Activated CD4-positive, alpha-beta T cell treated with anti-CD3 and anti-CD28 coated beads, Interleukin-2, amount 50 U/mL, for 48 hours (primary cell): ENCODE data around the gene PTPN13.
A peak's percentile ranks its signal among the peaks of the same experiment; 100 is the strongest.

Experiments
- DNase-seq, 2 experiments: peaks; one replicate each; pipeline ENCODE4 v3.0.0-alpha.2; 2020

Gene PTPN13

DNA sequence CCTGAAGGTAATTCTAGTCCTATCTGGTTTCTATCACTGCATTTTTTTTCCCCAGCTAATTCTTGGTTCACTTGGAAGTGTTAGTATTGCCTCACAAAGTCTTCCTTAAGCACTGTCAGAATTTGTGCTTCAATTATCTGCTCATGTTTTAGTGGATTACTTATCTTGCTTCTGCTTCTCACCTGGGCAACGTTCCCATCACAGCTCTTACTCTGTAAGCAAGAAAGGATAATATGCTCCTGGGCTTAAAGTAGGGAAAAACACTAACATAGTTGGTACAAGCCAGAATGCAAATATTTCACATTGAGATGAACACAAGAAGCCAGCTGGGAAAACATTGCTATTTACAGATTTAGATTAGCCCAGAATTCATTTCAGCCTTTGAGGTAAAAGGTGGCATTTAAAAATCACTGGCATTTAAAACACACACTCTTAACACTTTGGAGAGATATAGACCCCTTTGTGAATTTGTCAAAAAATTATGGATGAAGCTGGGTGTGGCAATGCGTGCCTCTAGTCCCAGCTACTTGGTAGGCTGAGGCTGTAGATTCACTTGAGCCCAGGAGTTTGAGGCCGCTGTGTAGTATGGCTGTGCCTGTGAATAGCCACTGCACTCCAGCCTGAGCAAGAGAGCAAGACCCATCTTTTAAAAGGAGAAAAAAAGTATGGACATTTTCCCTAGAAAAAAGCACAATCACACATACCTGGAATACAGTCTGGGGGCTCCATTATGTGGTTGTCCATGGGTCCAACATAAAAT lies 6.6 kb upstream of the PTPN13 start:
- DNase-seq: no peak

DNA sequence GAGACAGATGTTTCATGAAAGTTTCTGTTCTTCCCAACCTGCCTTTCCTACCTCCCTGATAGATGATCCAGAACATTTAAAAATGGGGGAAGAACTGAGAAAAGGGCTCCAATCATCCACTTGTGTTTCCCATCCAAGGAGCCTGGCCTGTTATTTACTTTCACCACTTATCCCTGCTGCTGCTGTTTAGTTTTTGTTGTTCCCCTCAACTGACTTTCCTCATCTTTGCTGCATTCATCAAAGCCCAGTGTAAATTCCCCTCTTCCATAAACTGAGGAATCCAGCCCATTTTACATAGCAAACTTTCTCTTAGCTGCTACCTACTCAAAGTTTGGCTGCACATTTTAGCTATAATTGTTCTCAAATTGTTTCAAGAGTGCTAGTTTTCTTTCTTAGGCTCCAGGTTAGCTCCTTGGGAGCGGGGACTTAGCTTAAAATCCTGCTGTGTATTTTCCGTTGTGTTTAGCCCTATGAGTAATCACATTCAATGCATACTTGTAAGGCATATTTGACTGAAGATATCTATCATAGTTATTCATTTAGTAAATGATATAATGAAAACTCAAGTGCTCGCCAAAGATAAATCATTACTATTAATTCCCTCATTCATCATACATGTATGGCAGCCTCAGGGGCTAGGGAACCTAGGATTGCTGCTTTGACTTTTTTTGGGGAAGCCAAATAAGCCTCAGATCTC lies 1.4 kb upstream of the PTPN13 start:
- no peak for DNase-seq

DNA sequence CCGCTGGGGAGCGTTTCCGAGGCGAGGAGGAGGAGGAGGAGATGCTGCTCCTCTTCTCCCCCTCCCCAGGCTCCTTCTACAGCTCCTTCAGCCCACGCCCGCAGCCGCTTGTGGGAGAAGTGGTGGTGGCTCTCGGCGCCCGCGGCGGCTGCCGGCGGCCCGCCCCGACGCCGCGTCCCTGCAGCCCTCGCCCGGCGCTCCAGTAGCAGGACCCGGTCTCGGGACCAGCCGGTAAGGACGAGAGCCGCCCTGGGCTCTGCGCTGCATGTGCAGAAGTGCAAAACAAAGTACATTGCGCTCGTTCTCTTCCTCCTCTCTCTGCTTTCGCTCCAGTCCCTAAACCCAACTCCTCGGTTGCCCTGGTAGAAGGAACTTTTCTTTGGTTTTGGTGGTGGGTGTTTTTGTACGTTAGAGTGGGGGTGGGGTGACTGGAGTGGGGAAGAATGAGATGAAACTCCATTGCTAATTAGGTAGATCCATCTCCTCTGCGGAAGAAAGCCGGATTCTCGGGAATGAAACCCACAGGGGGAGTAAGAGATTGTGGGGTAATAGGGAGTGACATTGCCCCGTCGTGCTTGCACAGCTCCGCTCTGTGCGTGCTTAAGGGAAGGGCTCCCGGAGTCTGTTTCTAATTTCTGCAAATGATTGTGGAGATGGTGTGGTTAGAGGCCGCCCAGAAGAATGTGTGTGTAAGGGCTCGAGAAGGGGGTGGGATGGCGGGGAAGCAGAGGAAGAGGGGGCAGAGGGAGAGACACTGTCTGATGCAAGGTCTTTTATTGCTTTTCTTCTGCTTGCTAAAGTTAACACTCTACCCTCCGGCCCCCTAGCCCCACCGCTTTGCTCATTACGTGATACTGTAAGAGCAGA lies 677 bp downstream of the PTPN13 start:
- peak; percentile 22 to 30 for DNase-seq

DNA sequence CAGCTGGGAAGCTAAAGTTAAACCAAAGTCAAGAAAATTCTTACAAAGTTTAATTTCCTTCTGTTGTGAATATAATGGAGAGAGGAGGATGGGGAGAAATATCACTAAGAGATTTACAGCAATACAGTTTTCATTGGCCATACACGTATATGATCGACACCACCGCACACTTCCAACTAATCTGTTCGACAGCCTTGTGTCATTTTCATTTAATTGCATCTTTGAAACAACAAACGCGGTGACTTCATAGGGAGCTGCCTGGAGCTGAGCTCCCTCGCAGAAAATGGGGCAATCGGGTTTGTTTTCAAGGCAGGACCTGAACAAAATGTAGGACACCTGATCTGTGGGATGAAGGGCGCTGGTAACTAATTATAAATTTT lies 1.3 kb downstream of the PTPN13 start:
- DNase-seq: no peak

DNA sequence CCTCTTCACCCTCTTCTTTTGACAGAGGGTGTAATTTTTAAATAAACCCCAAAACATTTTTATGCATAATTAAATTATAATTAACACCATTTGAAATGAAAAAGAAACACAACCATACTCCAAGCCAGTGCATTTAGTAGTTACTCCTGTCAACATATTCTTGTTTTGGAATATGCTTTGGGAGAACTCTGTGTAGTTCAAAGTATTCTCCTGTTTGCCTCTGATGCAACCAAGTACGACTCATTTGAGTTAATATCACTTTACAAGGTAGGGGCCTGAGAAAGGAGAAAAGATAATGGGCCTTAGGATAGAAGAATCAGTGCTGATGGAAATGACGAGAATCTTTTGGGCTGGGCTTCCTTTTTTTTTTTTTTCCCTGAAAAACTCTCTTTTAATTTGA lies 2.7 kb downstream of the PTPN13 start:
- no peak for DNase-seq

DNA sequence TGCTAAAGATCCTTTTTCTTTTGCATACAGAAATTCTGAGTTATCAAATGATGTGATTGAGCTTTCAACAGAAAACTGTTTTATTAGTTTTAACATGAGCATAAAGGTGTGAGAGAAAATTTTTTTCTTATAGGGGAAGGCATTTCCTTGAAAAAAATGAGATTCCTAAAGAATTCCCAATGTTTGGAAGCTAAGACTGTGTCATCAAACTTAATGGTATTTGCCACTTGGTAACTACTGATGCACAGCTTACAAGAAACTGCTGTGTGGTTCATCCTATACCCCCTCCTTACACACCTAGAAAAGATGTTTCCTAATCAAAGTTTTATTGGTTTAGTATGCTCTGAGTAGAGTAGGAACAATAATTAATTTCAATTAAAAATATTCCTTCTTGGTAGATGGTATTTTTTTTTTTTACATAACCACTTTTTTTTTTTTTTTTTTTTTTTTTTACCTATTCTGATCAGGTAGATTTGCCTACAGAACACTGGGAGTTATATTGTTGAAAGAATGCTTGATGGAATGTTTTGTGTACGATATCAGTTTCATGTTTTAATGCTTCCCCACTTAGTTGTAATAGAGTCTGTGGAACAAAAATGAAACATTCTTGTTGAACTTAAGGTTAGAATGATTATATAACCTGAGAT lies 6.0 kb downstream of the PTPN13 start:
- DNase-seq: no peak

DNA sequence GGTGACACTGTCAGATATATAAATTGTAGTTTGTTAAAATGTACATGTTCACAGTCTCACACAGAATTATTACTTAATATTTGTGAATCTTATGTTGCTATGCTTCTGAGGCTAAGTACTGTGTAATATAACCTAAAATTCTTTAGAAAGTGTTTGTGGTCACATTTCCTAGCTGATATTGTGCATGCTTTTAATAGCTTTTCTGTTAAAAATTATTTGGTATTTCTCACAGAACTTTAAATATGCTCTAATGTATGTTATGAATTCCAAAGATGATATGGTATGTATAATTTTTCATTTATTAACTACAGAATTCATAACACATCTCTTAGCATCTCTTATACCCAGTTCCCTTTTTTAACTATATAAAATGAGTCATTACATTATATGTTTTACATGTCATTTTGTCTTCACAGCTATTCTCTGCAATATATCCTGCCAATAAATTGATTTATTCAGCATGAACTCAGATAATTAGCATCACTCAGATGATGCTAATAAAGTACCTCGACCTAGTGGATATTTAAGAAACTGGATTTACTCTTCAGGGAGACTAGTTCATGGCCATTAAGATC lies 9.3 kb downstream of the PTPN13 start:
- no peak for DNase-seq

DNA sequence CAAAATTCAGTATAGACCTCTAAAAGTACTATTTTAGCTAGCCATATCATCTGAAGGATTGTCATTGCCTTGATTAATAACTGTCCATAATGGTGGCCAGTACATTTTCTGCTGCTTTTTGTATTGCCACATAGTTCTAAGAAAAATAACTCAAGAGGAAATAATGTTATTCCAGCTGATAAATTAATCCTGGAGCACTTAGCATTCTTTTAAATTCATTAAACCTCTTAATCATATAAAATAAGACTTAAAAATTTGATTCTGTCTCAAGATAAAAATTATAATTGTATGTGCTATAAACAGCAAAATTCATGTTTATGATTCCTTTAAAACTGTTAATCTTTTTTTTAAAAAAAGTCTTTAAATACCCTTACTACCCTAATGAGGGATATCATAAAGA lies 12.7 kb downstream of the PTPN13 start:
- DNase-seq: no peak

DNA sequence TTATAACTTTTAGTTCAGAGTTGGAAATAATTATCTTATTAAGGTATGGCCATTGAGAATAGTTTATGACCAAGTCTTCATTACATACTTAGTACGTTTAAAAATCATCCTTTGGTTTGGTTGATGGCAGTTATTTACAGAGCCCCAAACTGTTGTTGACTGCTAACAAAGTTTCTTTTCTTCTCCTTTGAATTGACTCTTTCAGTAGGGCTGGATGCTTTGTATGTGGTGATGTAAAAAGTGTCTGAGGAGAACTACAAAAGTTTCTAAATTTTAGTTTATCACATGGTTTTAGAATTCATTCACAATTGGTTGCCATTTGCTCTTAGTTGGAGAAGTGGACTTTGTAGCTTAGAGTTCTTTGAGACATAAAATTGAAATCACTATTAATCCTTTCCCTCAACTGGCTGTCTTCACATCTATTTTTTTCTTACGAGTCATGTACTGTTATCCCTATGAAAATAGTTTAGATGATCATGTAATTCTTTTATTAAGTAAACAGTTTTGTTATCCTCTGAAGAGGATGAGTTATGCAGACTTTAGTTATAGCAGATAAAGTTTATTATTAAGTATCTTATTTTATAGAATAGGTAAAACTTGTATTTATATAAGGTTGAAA lies 14.8 kb downstream of the PTPN13 start:
- no peak for DNase-seq

DNA sequence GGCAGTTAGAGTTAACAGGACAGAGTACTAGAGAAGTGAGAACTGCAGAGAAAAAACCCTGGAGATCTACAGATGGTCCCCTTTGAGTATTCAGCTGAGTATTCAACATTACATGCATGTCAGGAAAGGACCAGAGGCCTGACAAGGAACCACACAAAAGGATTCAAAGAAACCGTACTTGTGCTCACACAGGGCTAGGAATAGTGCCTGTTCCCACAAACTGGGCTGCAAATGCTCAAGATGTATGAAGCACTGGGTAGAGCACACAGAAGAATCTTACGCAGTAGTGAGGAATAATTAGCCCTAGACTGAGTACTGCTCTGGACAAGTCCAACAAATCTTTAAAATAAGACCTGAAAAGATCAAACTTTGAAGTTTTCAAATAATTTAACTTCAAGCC lies 17.6 kb downstream of the PTPN13 start:
- DNase-seq: no peak

DNA sequence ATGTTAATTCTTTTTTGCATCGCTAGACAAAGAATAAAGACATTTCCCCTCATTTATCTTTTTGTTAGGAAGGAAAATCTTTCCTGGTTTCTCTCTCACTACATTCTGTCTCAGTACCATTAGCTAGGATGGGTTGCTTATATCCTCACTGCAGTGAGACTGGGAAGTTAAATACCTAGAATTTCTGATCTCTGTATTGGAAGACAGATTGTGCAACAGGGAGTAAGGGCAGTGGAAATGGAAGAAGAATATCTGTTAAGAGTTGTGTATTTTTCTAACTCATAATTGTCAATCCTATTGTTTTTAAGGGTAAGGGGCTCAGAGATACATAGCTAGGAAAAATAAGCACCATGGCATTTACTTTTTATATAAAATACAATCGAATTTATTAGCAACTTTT lies 19.6 kb downstream of the PTPN13 start:
- DNase-seq: no peak

DNA sequence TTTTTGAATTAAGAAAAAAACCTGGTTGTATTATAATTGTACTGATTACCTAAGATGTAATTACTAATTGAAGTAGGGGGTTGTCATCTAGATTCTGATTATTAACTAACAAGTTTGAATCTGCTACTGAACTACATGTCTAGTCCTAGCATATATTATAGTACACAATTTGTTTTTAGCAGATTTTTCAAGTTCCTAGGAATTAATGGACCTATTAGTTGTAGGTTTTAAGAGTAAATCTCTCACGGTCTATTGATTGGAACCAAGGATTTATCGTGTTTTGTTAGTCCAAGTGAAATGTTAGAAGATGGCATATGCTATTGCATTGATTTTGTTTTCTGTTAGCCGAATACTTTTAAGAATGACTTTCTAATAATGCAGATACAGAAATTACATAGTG lies 20.8 kb downstream of the PTPN13 start:
- DNase-seq: no peak

DNA sequence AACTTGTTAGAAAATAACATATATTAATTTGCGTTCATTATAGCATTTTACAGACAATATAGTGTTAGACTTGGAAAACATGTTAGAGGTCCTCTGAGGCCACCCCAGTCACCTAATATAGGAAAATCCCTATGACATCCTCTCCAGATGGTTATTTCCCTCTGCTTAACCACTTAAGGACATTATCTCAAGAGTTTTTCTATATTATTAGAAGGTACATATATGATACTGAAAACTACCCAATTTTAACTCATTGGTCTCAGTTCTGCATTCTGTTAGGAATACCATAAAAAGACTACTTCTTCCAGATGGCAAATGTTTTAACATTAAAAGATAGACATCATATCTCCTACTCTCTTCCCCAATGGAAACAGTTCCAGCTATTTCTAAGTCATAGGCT lies 21.4 kb downstream of the PTPN13 start:
- DNase-seq: no peak

DNA sequence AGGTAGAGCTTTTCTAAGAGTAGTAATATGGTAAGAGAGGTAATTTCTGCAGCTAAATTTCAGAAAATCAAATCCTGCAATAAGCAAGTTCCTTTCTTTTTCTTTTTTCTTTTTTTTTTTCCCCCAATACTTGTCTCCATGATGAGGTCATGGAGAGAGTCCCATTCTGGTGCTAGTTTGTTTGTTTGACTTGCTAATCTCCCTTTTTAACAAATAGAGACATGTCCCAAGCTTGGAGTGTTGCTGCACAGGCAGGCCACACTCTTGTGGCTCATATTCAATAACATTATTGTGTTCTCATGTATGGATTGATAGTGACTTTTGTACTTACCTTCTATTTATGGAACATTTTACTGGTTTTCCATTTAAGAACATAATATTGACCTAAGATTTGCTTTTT lies 25.5 kb downstream of the PTPN13 start:
- no peak for DNase-seq

DNA sequence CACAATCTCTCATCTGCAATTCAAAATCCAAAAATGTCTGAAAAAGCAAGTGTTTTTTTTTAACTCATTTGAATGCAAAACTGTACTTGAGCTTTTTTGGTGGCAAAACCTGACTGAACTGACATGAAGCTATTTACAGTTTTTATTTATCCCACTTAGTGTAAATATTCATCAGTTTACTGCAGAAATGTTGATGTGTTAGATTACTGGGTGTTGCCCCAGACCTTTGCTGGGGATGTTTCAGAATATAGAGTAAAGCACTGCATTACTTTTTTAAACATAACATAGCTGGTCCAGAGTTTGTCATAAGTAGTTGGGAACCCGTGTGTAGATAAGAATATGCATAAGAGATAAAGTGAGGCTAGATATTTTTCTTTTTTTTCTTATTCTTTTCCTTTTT lies 27.3 kb downstream of the PTPN13 start:
- no peak for DNase-seq

DNA sequence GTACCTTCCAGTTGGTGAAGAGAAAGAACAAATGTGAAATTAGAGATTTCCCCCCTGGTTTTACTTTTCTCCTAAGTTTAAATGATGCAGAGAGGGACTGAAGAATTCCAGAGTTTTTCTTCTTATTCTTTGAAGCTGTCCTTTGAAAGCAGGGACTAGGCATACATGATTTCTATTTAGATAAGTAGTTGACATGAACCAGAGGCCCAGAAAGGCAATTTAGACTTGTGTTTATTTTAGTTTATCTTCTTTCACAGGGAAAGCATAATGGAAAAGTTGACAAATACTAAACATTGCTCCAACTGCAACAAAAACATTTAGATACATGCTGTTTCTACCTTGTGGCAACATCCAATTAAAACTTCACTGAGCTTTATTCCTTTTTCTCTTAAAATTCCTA lies 32.0 kb downstream of the PTPN13 start:
- no peak for DNase-seq

DNA sequence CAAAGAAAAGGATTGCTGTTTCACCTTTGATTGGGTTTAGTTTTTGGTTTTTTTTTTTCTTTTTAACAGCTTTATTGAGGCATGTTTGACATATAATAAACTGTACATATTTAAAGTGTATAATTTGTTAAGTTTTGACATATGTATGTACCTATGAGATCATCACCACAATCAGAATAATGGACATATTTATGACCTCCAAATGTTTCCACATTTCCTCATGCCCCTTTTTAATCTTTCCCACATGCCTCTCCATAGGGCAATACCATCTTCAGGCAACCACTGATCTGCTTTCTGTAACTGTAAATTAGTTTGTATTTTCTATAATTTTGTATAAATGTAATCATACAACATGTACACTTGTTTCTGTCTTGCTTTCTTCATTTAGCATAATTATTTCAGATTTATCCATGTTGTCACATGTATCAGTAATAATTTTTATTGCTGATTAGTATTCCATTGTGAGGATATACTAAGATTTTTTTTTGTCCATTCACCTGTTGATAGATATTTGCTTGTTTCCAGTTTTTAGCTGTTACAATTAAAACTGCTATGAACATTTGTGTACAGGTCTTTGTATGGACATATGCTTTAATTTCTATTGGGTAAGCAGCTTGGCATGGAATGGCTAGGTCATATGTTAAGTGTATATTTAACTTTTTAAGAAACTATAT lies 33.5 kb downstream of the PTPN13 start:
- DNase-seq: no peak

DNA sequence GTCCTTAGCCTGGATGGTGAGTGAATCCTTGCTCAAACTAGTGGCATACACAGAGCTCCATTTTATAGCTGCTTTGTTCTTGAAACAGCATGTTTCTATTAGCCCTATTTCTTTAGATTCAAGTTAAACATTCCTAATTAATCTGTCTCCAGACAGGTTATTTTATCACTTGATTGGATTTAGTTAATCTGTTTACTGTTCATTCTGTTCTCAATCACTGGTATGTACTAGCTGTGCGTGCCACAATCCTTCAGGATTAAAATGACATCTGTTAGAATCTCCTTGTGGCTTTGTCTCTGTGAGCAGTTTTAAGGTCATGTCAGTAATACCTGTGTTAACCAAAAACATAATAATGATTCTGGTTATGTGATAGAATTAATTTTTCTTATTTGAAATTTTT lies 36.5 kb downstream of the PTPN13 start:
- no peak for DNase-seq

DNA sequence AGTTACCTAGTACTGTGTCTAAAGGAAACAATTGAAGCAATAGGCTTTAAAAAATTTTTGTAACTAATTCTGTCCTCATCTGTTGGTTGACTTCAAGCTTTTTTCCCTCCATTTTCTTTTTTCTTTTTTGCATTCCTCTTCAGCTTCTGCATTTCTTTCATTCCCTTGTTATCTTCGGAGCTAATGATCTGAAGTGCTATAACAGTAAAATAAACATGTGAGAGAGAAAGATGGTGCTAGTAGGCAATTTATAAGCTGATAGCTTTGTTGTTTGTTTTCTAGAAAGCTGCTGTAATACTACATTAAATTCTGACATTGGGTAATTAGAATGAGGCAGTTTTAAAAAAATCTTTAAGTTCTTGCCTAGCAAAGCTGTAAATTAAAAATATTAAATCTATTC lies 37.1 kb downstream of the PTPN13 start:
- DNase-seq: no peak

DNA sequence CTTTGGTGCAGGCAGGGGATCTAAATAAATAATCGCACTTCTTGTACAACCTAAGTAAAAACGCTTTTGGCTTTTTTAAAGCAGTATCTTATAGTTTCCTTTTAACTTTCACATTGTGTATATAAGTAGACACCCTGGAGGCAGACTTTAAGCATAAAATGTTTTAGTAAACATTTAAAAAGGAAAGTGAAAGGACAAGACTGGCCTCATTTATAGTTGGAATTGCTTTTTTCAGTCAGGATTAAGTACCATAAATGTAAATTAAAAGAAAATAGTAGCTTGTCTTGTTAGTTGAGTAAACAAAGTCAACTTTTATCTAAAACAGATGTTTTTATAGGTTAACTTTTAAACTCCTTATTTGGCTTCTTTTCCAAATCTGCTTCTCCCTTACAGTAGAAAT lies 39.7 kb downstream of the PTPN13 start:
- DNase-seq: no peak

DNA sequence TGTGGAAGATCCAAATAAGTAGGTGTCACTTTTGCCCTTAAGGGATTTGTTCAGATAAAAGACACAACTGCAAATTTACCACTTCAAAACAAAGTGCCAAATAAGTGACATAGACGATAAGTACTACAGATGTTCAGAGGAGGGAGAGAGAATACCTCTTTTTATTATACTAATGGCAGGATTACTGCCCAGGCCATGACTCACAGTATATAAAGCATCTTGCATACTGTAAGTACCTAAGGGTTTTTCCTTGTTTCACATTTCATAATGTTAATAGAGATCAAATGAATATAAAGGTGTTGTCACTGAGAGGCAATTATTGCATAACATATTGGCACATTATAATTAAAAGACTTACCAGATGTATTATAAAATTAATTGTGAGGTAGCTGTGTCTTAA lies 46.4 kb downstream of the PTPN13 start:
- no peak for DNase-seq

DNA sequence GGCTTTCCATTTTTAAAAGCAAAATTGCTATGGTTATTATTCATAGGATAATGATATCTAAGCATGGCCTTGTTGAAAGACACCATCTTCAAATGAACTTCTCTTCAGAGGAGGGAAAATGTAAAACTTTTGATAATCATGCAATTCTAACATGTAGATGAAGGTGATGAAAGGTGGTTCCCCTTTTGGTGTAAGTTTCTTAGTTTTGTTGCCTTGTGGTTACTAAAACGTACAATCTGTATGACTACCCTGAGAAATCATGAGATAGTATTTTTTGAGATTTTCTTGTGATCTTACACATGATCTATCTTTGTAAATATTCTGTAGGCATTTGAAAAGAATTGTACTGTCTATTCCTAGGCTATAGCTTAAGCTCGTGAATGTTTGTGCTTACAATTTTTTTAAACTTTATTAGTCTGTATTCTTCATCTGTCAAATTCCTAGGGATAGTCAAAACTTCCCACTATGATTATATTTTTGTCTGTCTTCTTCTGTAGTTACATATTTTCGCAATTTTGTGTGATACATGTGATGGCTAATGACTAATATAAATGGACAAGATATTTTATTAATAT lies 47.5 kb downstream of the PTPN13 start:
- DNase-seq: no peak
